Measurements from ENCODE around the gene SNX21.

Gene SNX21

DNA sequence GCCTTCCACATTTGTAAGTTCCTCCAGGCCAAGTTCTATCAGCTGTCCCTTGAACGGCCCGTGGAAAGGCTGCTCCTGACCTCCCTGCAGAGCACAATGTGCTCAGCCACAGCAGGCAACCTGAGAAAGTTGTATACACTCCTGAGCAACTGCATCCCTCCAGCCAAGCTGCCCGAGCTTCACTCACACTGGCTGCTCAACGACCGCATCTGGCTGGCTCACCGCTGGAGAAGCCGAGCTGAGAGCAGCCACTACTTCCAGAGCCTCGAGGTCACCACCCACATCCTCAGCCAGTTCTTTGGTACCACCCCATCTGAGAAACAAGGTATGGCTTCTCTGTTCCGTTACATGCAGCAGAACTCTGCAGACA is 49.5 kb downstream of the SNX21 start:
- DNase-seq = no peak

DNA sequence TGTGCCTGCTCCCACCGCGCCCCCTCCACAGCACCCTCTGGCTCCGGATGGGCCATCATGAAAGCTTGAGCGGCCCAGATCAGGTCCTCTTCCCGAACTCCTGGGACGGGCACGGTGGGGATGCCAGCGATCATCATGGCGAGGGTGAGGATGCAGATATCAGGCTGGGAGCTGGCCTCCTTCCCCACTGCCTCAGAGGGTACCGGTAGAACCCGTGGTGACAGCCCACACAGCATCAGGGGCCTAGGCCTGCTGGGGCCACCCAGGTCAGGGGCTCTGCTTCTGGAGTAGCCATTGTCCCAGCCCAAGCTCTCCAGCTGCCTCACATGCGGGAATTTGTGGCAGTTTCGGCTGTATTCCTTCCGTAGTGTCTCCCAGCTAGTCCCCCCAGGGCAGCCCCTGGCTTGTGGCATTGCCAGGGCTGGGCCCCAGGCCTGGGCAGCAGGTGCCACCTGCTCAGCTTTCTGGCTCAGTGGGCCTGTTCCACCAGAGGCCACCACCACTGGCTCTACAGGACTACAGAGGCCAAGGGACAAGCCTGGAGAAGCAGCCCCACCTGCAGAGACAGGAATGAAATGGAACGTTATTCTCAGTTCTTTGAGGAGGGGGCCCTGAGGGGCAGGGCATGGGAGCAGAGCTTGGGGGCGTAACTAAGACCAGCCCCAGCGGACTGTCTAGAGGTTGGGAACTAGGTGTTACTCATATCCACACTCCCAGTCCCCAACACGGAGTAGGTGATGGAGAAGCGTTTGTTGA is 53.2 kb downstream of the SNX21 start:
- DNase-seq = no peak

DNA sequence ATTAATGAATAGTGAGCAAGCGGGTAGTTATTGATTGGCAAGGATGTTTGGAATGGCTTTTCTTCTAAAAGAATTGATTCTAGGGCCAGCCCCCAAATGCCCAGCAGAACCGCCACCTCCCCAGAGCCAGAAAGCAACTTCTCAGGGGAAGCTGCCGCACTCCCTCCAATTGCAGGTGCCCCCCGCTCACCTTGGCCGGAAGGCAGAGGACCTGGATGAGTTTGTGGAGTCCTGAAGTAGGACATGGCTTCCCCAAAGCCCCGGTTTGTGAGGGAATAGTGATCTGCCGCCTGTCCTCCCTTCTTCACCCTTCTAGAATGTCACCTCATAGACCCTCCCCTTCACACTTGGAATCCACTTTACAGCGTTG is 53.7 kb downstream of the SNX21 start, which contains the start of gene SPATA25:
Gene SPATA25 (minus strand): TSS at position 277 of the 370 bp plus-strand sequence. CDS start 32 bp downstream, at position 245.
- DNase-seq = no peak

DNA sequence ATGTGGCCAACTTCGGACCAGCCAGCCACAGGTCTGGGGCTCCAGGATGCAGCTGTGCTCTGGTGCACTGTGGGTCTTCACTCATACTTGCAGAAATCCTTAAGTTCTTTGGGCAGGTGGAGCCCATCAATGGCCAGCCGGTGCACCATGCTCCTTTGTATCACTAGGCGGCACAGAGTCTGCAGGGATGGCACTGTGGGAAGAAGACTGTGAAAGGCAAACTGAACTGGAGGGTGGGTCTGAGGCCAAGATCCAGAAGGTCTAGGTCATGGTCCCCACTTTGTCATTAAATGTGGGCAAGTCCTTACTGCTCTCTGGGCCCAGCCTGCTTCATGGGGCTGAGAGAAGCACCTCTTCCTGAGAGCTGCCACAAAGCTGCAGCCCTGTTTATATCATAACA is 55.1 kb downstream of the SNX21 start:
- DNase-seq = no peak

DNA sequence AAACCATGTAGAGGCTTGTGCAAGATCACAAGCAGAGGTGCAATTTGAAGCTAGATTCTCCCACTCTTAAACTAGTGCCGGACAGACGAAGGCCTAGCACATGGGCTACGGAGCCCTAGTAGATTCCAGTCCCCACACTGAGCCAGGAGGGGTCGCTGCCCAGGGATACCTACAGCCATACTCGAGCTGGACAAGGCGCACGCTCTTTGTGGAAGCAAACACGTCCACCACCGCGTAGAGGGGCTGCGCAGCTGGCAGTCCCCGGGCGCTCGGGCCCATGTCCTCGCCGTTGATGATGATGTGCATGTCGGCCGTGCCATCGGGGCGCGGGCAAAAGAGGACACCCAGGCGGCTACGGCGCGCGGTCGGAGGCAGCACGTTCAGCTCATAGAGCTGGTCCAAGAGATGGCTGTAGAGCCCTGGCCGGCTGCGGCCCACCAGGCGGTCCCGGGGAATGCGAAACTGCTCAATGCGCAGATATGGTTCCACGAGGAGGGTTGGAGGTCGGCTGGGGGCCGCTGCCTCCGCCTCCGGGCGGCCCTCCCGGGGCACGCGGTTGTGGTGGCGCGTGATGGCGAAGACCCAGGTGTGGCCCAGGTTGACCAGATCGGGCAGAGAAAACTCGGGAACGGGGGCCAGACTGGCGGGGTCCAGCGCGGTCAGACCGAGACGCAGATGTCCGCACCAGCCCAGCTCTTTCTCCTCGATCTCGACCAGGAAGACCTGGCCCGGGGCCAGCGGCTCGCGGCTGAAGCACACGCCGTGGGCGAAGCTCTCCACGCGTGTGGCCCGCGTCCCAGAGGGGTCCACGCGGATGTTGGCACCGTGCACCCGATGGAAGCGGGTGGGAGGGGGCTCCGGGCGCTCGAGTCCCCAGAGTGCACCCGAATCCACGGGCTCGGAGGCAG is 56.7 kb downstream of the SNX21 start:
- peak; percentile 89 for DNase-seq

DNA sequence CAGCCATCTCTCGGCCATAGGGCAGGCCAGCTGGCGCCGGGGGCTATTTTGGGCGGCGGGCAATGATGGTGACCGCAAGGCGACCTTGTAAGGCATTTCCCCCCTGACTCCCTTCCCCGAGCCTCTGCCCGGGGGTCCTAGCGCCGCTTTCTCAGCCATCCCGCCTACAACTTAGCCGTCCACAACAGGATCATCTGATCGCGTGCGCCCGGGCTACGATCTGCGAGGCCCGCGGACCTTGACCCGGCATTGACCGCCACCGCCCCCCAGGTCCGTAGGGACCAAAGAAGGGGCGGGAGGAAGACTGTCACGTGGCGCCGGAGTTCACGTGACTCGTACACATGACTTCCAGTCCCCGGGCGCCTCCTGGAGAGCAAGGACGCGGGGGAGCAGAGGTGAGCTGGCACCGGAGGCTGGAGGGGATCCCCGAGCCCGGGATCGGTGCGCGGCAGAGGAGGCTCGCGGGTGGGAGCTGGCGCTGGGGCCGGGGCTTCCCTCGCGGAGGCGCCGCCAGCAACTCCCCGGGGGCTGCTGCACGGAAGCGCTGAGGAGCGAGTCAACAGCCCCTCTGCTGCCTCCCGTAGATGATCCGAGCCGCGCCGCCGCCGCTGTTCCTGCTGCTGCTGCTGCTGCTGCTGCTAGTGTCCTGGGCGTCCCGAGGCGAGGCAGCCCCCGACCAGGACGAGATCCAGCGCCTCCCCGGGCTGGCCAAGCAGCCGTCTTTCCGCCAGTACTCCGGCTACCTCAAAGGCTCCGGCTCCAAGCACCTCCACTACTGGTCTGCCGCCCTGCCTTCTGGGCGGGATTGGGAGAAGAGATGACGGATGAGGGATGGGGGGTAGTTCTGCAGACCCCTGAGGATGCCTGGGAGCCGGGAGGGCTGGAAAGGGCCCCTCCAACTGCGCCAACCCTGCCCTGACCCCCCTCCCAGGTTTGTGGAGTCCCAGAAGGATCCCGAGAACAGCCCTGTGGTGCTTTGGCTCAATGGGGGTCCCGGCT is 57.7 kb downstream of the SNX21 start, which contains the start of the genes CTSA and NEURL2:
Gene CTSA (plus strand): TSS at position 351 of the 999 bp plus-strand sequence. CDS start 234 bp downstream, at position 585.
Gene NEURL2 (minus strand): TSS at position 224 of the 999 bp plus-strand sequence. CDS start 217 bp downstream, at position 7.
- peak; percentile 96 for DNase-seq

DNA sequence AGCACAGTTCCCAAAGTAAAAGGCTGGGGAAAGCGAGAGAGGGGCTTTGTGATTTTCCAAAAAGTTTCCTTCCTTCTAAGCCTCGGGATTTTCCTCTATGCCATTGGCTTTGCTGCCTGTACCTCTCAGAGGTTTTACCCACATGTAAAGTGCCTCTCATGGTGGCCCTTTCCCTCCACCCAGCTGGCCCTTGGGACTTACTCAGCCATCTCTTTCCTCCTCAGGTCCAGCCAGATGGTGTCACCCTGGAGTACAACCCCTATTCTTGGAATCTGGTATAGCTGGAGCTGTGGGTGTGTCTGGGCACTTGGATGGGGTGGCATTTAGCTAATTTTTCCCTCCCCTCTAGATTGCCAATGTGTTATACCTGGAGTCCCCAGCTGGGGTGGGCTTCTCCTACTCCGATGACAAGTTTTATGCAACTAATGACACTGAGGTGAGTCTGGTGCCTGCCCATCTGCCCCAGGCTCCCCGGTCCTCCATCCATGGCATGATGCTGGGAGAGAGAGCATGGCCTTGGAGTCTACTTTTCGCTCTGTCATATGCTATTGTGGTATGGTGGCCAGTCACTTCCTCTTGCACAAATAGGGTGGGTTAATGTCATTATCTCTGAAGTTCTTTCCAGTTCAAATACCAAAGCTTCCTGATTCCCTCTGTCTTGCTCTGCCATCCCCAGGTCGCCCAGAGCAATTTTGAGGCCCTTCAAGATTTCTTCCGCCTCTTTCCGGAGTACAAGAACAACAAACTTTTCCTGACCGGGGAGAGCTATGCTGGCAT is 58.6 kb downstream of the SNX21 start:
- no peak for DNase-seq

Measured in NCI-H146 (cell line).